IPS DF 19.7 (cell line): ENCODE measurements around the gene DACT1.
"Not testable (repeated sequence)": the region's sequence is repeated elsewhere in the genome, so short reads cannot be mapped to it uniquely, and the experiment has no call there.

Source experiments
- DNase-seq: peaks from one replicate; pipeline ENCODE4 v3.0.0-alpha.2; 2013; ENCODE audit warnings: low read depth, low spot score

DACT1 gene, protein sequence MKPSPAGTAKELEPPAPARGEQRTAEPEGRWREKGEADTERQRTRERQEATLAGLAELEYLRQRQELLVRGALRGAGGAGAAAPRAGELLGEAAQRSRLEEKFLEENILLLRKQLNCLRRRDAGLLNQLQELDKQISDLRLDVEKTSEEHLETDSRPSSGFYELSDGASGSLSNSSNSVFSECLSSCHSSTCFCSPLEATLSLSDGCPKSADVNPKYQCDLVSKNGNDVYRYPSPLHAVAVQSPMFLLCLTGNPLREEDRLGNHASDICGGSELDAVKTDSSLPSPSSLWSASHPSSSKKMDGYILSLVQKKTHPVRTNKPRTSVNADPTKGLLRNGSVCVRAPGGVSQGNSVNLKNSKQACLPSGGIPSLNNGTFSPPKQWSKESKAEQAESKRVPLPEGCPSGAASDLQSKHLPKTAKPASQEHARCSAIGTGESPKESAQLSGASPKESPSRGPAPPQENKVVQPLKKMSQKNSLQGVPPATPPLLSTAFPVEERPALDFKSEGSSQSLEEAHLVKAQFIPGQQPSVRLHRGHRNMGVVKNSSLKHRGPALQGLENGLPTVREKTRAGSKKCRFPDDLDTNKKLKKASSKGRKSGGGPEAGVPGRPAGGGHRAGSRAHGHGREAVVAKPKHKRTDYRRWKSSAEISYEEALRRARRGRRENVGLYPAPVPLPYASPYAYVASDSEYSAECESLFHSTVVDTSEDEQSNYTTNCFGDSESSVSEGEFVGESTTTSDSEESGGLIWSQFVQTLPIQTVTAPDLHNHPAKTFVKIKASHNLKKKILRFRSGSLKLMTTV

DNA sequence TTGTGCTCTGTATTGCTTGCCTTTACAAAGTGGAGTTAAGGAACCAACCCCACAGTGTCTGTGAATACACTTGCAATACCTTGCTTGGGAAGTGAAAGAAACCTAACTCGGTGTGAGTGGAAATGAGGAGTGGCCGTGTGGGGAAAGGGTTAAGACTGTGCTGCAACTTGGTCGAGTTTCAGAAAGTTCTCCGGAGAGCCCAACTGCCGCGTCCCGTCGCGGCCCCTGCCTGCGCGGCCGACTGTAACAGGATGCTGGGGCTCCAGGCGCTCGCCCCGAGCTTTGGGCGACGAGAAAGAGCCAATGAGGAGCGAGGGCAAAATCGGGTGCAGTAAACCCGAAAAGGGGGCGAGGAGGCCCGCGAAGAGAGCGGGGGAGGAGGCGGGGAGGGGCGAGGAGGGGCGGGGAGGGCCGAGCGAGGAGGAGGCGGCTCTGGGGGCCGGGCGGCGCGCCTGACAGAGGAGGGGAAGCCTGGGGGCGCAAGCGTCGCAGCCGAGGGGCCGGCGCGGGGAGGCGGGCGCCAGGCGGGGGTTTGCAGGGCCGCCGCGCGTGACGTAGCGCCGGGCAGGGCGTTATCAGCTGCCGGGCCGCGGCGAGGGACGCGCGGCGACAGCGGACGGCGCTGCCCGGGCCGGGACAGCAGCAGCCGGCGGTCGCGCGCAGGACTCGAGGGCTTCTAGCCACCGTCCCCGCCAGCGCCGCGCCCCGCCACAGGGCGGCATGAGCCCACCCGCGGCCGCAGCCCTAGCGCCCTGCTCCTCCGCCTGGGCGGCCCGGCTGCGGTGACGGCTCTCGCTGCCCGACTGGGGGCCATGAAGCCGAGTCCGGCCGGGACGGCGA is at the start of gene DACT1:
DACT1 (plus strand) TSS at position 572 of the 840 bp plus-strand sequence; CDS start at position 813, 241 bp downstream.
- no peak for DNase-seq

DNA sequence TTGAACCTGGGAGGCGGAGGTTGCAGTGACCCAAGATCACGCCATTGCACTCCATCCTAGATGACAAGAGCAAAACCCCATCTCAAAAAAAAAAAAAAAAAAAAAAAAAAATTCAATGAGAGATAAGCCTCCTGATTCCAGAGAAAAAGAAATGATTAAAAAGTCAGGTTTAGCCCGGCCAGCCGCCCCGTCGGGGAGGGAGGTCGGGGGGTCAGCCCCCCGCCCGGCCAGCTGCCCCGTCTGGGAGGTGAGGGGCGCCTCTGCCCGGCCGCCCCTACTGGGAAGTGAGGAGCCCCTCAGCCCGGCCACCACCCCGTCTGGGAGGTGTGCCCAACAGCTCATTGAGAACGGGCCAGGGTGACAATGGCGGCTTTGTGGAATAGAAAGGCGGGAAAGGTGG is 49.4 kb upstream of the DACT1 start:
- DNase-seq, result not testable (repeated sequence)

DNA sequence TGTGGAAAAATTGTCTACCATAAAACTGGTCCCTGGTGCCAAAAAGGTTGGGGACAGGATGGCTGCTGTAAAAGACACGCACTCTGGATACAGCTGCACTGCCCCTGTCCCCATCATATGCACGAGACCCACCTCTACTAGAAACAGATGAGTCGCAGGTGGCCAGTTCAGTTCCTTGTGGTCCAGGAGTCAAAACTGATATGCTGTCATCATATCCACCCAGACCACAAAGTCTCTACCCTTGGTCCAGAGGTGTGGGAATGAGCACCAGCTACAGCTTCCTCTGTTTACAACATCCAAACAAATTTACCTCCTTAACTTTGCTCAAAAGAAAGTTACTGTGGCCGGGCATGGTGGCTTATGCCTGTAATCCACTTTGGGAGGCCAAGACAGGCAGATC is 43.8 kb upstream of the DACT1 start:
- no peak for DNase-seq

DNA sequence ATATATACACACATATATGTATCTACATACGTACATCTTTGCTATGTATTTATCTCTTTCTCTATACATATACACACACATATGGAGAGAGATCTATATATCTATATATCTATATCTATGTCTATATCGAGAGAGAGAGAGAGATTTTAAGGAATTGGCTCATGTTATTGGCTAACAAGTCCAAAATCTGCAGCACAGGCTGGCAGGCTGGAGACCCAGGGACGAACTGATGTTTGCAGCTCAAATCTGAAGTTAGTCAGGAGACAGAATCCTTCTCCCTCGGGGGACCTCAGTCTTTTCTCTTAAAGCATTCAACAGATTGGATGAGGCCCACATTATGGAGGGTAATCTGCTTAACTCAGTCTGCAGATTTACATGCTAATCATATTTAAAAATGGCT is 40.7 kb upstream of the DACT1 start:
- DNase-seq, result no peak

DNA sequence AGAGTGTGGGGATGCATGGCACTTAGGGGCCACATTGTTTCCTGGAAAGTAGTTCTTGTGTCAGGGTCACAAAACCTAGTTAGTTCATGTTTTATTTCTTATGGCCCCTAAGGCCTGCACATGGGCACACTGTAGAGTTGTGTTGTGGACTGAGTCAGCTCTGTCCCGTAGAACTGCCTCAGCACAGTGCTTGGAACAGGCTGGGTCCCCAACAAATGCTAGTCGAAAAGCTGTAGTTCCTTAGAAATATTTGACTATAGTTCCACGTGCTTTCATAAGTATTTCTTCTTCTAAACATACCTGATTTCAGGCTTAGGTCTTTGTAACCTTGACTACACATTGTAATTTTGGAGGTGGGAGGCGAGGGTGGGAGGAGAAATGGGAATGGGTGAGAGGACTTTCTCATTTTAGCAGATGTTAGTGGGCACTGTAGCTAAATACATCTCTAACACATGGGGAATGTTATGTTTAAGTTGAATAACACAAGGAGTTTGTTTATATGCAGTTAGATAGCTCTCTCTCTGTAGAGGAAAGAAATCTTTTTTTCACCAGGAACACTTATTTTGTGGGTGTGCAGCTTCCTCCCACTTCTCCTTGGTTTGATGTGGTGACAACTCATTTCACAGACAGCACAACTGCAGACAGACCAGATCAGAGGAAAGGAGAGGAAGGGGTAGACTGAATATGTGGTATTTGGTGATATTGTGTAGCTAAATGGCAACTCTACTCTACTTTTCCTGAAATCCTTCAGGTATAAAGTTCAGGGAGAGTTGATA is 39.5 kb upstream of the DACT1 start:
- no peak for DNase-seq

DNA sequence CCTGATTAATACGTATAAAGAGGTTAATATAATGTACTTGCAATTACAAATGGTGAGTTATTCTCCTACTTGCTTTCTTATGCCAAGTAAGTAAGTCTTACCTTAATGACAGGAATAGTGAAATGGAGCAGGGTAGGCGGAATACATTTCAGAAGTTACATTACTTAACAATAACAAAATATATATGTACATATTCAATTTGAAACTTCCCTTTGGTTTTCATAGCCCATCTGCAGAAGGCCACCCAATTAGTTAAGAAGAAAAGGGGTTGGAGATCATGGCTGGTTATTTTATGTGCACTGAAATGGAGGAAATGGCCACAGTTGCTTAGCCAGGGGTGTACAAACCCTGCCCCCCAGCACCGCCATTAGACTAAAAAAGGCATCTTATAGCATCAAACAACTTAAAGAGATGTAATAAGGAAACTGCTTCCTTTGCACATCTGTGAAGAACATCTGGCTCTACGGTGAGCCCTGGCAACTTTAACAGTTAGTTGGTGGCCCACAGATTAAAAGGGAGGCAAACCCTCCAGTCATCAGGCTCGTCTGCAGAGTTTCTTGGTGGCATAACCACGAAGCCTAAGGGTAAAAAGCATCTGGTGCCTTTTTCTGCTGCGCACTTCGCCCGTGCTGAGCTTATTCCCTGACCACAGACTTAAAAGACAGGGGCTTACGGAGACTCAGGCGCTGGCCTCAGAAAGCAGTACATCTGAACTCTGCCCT is 38.8 kb upstream of the DACT1 start:
- DNase-seq, result no peak

DNA sequence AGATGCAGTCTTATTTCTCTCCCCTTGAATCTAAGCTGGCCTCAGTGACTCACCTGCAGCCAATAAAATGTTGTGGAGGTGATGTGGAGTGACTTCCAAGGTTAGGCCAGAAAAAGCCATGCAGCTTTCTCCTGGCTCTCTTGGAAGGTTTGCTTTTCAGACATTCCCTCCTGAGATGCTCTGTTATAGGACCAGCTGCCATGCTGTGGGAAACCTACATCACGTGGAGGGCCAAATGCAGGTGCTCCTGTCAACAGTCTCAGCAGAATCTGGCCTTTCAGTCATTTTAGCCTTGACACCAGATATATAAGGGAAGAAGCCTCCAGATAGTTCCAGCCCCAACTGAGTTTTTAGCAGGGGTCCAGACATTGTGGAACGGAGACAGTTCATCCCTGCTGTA is 38.1 kb upstream of the DACT1 start:
- DNase-seq, result no peak

DNA sequence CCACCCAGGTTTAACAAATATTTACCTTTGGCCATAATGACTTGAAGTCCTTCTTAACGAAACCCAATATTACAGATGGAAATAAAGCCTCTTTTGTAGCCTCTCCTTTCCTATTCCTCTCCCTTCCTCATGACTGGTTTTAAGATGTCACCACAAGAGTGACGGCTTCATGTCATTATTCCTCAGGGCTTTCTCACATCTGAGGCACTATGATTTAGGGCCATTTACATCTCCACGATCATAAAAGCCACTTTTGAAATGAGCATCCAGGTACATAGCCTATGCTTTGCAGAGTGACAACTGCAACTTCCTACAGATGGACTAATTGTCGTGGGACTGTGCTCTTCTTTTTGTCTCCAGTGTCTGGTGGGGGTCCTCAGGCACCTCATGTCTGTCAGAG is 32.3 kb upstream of the DACT1 start:
- no peak for DNase-seq

DNA sequence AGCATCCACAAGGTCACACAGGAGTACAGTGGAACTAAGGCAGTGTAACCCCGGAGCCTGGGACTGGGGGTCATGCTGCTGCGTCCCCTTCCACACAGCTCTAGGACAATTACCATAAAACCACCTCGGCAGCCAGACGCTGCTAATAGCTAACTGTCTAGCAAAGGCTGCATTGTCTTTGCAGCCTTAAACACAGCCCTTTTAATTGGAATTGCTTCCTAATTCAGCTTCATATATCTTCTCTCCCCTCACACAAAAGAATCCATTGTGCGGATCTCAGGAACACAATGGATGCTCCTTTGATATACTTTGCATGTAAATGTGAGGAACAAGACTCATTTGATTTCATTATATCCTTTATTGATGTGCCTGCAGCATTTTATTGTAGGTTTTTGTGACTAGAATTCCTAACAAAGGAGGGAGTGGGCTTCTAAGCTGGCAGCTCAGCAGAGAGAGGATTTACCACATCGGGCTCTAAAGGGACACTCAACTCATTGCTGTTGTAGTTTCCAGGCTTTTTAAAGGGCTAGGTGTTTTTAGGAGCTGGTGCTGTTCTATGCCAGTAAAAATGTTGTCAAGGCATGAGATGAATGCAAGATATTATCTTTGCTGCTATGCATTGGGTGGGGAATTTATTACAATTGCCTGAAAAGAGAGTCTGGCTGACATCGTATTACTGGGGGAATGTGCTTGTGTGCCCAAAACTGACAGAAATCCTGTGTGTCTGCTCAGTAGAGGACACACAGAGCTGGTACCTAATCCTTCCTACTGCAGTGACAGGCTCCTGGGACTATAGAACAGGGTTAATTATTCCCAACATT is 30.4 kb upstream of the DACT1 start:
- no peak for DNase-seq

DNA sequence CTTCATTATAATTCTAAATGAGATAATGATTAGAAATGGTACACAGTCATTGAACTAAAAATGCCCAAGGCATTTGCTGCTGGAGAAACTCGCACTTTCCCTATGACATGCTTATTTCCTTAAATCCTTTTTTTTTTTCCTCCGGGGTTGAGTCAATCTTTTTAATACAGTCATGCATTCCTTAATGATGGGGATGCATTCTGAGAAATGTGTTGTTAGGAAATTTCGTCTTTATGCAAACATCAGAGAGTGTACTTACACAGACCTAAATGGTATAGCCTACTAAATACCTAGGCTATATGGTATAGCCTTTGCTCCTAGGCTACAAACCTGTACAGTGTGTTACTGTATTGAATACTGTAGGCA is 29.8 kb upstream of the DACT1 start:
- no peak for DNase-seq

DNA sequence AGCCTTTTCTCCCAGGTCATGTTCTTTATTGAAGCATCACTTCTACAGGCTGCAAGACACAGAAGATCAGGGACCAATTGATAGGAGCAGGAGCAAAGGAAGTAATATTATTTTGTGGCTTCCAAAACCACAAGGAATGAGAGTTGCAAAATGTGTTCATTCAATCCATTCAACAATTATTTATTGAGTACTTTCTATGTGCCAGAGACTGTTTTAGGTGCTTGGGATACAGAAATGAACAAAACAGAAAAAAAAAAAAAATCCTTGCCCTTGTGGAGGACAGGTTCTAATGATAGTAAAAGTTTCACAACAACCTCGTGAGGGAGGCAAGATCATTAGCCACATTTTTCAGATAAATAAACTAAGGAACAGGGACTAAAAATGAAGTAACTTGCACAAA is 20.1 kb upstream of the DACT1 start:
- DNase-seq, result no peak

DNA sequence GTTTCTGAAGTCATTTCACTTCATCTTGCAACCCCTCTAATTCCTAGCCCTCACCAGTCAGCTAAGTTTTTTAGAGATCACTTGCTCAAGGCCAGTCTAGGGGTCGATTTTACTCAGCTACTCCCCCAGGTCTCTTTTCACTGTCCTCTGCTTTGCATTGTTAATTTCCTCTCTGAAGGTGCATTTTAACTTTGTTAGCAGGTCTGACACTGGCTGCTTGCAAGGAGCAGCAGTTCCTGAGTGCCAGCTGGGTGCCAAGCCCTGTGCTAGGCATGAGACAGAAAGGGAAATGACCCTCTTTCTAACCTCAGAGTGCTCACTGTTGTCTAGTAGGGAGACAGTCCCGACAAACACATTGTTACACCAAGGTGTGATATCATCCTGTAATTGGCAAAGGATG is 17.8 kb upstream of the DACT1 start:
- no peak for DNase-seq

DNA sequence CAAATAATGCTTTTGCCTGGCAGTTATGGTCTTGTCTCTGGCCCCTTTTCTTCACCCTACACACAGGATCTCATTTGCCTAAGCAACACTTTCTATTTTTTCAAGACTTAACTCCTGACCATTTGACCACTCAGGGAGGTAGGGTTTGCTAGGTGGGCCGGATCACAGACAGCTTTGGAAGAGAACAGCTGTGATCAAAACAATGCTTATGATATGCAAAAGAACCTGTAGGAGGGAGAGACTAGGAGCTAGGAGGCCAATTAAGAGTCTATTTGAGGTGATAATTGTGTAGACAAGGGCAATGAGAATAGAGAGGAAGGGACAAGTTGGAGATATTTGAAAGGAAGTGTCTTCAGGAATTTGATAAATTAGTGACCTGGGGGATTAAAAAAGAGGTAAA is 12.3 kb upstream of the DACT1 start:
- no peak for DNase-seq

DNA sequence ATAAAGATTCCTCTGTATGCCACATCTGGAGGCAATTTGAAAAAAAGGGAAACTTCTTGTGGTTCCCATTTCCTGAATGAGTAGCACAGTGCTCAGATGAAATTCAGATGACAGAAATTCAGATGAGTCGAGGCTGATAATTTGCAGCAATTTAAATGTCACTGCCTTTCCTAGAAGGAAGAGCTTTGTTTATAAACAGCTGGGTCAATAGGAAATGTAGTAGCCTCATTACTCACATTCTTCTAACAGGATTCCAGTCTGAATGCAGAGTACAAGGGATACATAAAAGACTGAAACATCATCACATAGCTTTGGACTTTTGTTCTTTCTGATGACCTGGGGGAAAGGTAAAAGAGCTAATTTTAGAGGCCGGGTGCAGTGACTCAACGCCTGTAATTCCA is 11.3 kb upstream of the DACT1 start:
- DNase-seq, result no peak

DNA sequence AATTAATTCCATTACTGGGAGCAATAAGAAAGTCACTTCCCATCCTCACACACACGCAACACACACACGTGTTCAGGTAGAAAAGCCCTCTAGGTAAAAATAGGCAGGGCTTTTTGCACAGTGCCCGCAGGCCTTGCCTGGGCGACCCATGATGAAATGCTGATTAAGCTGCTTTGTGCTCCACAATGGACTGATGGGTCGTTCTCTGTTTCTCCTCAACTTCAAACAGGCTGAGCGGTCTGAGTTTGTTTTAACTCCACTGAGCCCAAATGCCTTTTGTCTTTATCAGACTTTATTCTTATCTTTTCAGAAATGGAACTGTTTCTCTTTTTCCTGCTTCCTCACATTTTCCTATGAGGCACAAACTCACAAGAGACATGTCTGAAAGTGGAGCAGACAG is 9.4 kb upstream of the DACT1 start:
- DNase-seq, result no peak

DNA sequence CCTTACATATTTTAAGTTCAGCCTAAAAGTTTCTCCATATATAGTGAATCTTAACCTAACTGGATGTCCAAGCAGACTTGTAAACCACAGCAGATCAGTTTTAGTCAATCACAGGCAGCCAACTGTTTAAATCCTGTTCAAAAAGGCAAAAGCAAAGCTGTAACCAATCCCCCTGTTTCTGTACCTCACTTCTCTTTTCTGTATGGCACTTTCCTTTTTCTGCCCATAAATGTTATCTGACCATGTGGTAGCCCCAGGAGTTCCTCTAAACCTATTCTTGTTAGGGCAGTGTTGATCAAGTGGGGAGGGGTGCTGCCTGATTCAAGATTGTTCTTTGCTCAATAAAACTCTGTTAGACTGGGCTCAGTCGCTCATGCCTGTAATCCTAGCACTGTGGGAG is 8.5 kb upstream of the DACT1 start:
- DNase-seq, result no peak

DNA sequence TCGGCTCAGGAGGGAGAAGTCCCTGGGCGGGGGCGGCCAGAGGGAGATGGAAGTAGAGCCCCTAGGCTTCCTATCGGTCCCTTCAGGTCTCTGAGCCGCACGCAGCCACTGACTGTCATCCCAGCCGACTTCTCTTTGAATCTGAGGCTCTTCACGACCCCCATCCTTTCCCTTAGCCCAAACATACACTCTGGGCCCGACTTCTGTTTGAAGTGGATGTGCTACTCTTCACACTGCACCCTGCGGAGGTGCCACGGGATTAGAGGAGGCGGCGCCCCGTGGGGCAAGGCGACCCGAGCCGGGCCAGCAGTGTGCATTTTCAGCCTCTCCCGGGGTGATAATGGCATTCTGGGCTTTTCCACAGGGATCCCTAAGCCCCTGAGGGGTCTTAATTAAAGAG is 6.0 kb upstream of the DACT1 start:
- no peak for DNase-seq

DNA sequence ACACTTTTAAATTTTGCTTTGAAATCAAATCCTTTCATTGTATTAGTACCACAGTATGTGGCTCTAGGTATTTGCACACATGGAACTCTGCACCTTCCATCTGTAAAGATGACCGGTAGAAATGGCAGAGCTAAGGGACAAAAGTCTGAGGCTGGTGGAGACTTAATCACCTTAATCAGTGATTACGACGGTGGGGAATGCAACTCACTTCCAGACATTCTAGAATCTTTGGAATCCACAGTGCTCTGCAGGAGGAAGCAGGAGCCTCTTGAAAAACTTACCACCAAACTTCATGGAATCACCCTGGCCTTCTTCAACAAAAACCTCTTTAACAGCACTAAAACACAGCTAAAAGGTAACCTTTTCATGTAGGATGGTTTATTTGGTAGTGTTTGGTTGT is 3.9 kb upstream of the DACT1 start:
- no peak for DNase-seq

DNA sequence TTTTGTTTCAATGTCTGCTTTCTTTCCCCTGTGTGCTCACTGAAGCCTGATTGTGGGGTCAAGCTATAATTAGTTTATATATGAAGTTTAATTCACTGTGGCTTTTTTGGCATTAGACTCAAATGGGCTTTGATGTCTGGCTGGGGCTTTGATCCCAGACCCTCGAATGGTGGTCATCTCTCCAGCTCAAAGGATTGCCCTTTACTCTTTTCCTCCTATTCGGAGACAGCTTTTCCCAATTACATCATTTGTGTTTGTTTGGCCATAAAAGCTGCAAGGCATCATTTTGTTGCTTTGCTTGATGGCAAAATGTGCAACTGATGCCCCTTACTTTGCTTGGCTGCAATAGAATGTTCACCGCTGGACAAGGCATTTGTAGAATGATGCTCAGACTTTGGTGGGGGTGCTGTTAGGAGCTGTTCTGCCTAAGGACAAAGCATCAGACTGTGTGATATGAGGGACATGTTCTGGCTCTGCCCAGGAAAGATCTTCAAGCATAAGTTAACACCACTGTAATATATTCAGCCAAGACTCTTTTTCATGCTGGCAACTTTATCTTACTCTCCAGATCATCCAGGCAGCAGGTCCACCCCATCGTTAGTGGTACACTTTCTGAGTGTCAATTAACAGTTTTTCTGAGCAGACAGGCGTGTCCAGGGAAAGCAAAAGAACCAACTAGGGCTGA is 3.2 kb upstream of the DACT1 start:
- DNase-seq, result no peak
